ENCODE results near the gene HDAC9.

Gene HDAC9

DNA sequence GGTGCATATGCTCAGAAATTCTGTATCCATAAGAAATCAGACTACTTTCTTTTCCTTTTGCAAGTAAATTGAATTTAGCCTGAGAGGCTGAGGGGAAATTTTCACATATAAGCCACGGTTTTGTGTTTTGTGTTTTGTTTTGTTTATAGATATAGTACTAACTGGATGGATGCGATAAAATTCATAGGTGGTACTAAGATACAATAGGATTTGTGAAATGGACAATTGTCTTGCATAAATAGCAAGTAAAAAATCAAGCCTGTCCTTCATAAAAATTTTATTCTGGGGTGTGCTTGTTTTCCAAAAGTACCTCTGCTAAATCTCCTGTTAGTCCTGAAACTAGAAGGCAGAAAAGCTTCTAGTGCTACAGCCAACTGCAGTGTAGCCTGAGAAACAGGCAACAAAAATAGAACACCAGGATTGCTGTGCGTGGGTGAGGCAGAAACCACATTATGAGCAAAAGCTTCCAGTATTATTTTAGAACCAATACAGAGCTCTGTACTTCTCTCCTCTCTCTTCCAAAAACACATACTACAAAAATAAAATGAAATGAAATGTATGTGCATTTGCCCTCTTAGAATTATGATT lies 634 bp upstream of the HDAC9 start:
- DNase-seq: peak in 1 of 2 experiments; percentile 9

DNA sequence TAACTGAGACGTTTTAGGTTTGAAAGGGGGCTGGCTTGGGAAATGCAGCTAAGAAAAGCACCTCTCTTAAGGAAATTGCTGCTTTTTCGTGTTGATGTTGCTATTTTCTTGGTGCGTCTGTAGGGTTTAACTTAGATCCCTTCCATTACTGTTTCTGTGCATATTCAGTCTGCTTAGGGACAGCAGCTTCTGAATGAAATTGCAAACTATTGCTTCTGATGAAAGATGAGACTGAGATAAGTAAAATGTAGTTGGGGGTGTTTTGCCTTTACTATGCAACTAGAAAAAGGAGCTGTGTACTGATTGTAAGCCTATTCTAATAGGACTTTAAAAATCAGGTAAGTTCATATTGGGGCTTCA lies 772 bp downstream of the HDAC9 start:
- DNase-seq: no peak

DNA sequence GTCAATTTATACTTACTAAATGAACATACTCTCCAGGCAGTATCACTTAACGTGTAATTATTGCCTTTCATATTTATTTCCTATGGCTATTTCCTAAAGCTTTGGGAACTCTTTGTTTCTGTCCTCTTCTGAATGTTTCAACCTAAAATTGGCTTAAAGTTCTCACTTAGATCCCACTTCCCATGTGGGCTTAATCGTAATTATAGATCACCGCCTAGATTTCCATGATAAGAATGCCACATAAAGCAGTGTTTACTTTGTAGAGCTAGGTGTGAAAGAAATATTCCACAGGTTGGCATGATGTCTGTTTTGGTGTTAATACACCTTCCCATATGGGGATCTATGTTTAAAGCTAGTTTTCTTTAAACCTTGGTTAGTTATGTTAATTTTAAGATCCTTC lies 1.5 kb downstream of the HDAC9 start:
- no peak for DNase-seq

DNA sequence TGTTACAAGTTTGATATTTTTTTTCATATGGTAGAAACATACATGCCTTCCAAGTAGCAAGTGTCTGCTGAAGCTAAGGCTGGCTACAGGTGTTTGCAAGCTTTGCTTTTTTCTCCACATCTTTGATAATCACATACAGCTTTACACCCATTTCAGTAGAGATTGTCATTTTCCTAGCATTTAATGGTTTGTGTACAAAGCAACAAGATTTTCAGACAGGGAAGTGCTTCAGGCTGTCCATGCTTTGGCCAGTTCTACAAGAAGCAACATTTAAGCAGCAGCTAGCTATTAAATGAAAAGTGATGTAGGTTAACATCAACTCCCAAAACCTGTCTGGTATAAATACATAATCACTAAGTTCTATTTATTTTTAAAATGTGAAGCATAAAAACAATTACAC lies 2.3 kb downstream of the HDAC9 start:
- DNase-seq: no peak

DNA sequence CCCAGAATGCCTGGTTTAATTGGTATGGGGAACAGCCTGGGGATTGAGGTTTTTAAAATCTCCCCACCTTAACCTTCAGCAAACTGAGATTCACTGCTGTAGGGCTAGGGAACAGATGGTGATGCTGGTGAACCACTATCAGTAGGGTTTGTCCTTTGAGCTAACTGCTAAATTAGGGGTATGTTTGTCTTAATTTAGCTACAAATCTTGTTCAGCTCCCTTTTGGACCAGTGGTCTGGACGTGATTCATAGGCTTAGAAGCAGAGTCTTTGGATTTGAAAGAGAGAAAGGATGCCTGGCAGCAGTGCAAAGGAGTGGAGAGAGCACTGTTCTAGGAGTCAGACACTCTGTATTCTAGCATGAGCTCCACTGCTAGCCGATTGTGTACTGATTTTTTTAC lies 2.8 kb downstream of the HDAC9 start:
- DNase-seq: no peak

DNA sequence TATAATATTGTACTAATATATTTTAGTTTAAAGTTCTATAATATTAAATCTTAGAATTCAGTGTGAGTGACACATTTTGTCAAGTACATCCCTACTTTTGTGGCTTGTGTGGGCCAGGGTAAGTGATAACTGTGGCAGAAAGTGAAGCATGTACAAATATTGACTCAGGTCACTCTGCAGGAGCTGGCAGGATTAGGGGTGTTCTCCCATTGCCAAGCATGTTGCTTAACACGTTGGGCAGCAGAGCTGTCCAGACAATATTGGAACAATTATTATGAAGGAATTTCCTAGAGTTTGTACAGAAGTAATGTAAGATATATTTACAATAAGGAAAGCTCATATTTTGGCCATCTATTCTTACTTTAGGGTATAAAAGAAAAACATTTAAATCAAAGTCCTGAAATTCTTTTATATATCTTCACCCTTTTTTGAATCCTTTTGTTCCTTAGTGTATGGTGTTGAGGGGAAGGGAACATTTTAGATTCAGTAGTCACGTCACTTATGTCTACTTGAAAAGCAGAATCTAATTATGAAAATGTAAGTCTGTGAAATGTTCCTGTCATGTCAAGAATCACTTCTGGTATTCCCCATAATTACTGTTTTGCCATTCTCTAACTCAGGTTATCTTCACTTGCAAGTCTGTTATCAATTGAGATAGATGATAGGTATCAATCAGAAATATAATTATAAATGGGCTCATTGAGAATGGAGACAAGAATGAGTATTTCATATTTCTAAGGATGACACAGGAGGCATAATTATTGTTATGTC lies 4.0 kb downstream of the HDAC9 start:
- no peak for DNase-seq

DNA sequence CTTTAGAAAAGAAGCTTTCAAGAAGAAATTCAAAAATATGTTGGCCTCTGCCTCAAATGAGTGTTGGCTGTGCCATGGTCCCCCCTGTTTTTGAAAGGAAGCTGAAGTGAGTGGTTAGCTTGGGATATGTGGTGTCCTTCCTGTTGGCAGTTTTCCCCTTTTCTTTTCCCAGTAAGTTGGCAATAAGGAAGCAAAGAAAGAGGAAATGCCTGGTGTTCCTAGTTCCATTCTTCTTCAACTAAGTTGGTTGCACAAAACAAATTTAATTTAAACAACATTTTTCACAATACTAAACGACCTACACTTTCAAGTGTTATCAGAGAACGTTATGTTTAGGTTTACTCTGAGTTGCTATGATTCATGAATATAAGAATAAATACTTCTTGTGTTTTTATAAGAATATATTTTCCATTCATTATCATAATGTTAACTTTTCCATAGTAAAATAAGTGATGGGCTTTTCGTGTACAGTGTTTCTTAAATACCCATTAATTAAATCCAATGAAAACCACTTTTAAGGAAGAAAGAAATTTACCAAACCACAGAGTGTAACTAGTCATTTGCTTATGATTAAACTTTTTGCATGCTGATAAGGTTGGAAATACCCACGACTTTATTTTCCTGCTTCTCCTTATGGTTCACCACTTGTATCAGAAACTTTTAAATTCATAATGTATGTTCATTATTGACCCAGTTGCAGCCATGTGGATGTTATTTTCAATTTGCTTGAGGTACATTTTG lies 7.7 kb downstream of the HDAC9 start:
- DNase-seq: no peak

DNA sequence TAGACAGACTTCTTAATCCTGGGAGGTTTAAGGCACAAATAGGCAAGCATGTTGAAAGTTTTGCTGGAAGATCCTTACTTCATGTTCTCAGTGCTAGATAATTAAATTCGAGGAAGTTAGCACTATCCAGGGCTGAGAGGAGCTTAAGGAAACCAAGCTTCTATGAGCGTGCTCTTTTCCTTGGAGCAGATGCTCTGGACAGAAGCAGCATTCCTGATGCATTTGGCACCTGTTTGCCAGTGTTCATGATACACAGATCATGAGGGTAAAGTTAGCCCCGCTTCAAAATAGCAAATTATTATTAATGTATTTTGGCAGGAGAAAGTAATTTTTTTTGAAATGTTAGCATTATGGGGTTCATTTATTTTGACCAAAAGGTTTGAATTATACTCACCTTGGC lies 9.4 kb downstream of the HDAC9 start:
- no peak for DNase-seq

DNA sequence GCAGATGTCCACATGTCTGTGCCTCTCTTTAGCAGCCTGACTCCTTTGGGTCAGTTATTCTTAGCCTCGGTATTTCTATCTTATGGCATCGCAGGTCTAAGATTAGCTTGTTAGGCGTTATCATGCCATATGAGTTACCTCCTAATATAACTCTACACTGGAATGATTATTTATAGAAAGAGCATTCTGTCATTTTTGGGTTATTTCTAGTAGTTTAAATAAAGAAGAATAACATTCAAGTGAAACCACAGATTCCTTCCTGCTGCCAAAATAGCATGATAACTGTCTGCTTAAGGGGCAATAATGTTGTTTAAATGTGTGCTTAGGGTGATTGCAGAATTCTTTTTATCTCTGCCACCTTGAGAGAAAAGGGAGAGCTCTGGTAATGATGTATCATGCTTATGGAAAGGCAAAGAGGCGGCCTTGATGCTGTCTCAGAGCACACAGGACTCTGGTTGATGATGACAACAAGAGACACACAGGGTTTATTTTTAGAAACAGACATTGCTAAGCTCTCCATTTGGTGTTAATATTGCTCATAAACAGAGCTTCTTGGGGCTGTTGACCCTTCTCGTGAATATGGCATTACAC lies 10.4 kb downstream of the HDAC9 start:
- no peak for DNase-seq

DNA sequence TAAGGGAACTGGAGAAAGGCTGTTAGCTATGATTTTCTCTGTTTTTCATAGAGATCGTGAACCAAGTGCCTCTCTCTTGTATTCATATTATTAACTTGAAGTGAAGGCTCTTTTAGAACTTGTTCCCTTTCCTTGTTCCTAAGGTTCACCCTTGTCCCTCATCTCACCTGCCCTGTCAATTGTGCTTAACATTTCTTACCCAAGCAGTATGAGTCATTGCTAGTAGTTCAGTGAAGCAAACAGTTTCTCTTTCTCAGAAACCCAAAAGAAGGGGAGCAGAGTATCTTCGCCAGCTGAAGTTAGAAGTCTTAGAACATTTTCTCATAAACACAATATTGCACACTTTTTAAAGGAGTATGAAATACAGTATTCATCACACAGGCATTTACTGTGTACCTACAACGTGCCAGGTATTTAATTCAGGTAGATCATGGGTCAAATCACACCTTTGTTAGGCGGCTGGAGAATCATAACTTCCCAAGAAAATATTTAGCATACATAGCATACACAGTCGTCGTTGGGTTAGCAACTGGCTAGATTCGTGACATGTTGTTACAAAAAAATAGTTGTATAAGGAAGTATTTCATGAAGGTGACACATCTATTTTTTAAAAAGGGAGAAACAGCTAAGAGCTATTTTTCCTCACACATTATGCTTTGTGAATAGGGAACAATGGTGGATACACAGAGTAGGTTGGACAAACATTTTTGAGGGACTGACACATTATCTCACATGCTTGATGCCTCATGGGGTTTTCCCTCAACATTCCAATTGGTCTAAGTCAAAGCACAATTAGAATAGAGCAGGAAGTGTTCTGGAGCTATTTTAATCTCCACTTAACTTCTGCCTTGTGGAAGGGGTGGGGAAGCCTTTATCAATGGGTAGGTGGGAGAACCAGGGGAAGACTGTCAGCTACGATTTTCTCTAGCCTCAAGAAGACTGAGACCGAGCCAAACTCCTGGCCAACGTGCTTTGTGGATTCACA lies 13.2 kb downstream of the HDAC9 start:
- DNase-seq: no peak

DNA sequence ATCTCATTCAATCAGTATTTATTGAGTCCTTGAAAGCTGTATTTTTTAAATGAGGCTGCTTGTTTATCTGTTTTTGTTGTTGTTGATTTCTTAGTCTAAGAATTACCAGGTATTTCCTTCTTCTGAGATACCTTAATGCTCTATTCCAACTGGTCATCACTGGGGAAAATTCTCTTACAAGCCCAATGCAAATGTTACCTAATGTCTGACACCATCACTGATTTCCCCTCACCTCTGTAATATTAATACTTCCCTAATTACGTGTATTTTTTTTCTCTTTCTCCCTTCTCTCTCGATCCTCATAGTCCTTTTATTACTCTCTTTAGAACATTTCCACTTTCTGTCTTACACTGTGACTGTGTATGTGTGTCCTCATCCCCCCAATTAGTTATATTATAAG lies 13.9 kb downstream of the HDAC9 start:
- DNase-seq: no peak

DNA sequence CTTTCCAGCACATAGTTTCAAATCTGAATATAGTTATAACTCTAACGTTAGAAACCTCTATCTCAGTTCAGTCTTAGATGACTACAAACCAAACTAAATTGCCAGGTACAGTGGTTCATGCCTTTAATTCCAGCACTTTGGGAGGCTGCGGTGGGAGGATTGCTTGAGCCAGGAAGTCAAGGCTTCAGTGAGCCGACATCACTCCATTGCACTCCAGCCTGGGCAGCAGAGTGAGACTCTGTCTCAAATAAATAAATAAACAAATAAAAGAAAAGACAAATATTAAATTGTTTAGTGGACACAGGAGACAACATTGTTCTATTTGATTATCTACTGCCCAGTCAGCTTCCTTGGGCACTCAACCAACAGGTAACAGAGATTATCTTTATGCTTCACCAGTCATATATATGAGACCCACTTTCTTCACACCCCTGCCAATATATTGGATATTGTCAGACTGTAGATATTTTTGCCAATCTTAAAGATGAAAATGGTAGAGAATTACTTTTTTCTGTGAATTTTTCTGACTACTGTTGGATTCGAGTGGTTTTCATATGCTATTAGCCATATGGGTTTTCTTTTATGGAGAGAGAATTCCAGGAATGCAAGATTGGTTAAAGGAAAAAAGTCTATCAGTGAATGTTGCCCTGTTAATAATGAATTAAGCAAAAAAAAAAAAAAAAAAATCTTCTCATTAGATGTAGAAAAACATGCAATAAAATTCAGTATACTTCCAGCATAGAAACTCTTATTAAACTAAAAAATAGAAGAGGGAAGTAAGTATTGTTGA lies 16.0 kb downstream of the HDAC9 start:
- DNase-seq: no peak

DNA sequence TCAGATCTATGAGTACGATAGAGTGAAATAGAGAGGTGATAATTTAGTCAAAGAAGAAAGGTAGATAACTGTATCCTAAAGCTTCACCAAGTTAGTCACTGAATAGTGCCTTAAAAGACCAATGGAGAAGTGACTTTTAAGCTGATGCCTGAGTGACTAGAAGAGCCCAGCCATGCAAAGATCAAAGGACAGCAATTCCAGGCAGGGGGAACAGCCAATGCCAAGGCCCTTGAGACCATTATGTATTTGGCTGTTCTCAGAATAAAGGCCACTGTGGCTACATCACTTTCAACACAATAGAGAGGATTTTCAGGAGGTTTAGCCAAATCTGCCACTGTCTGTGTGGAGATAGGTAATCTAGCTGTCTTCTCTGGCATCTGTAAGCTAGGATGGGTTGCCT lies 17.8 kb downstream of the HDAC9 start:
- no peak for DNase-seq

DNA sequence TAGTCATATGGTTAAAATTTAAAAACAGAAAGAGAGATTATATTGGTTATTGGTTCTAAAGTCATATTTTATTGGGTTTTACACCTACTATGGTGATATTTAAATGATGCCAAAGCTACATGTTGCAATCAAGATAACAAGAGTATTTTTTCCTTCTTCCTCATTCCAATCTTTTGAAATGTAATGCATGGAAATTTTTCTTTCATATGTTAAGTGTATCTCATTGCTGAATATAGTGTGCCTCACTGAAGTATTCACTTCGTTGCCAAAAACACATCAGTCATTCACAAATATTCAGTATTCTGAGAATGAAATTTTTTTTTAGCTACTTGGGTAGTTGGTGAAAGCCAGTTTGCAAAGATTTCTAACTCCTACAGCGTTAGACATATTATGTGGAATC lies 19.5 kb downstream of the HDAC9 start:
- no peak for DNase-seq

DNA sequence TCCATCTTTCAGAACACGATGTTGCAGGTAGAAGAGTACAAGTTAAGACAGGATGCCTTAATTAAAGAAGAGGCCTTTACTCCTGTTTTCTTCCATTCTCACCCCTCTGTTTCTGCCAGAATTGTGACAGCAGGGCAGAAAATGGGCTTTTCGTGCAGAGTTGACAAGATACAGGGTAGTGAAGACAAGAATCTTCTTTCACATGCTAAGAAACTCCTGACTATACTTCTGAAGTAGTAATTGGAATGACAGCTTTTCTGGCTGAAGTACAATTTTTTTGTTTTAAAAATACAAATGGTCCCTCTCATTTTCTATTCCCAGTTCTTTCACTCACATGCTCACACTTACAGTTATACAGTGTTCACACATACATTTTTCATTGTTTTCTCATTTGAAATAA lies 22.1 kb downstream of the HDAC9 start:
- DNase-seq: no peak

DNA sequence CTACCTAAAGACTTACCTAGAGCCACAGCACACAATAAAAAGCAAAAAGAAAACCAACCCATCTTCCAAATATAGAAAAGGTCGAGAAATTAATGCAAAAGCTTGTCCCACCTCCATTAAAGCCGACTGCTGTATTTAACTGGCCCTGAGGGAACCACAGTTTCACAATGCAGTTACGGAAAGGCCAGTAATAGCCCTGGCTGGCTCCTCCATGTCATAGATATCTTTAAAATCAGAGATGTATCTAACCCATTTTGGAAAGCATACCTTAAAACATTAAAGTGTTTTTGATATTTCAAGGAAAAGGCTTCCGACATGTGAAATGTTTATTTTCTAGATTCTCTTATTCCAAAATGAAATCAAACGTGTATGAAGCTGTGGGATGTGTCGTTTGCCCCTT lies 23.0 kb downstream of the HDAC9 start:
- DNase-seq: no peak

DNA sequence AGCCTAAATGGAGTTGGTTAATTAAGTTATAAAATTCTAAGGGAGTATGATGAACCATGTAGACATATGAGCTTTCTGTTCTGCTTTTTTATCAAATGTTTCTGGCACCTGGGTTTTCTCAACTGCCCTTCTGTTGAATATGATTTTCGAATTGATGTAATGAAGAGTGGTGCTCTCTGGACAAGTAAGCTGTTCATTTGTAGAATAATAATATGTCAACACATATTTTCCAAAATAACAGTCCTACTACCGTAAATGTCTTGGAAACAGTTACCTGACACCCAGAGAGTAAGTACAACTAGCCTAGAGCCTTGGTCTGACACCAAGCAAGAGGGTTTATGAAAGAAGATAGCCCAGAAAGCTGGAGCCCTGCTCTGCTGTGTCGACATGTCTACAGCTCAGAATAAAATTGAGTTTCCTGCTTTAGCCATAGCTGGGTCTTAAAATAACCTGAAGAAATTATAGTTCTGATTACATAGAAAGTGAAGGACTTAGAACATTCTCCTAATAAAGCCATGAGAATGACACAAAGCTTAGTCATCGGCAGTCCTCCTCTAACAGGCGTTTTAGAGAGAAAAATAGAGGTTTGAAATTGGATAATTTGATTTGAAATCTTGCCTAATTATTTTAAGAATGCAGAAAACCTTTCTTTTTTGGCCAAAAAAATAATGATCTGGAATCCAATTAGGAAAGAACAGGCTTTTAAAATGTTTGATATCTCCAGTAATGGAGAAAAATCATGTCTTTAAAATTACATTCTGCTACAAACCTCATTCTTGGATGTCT lies 25.1 kb downstream of the HDAC9 start:
- no peak for DNase-seq

DNA sequence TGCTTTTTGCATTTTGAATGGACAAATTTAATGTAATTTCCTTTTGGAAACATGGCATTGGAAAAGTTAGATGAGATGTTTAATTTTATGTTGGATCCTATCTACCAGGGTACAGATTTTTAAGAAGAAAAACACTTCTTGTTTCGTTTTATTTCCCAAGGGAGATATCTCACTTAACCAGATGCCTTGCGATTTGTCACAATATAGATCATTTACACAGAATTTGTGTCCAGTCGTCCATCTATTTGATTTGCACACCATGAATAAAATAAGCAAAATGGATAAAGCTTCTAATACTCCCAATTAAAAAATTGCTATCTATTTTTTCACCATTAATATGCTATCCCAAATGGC lies 25.7 kb downstream of the HDAC9 start:
- no peak for DNase-seq

DNA sequence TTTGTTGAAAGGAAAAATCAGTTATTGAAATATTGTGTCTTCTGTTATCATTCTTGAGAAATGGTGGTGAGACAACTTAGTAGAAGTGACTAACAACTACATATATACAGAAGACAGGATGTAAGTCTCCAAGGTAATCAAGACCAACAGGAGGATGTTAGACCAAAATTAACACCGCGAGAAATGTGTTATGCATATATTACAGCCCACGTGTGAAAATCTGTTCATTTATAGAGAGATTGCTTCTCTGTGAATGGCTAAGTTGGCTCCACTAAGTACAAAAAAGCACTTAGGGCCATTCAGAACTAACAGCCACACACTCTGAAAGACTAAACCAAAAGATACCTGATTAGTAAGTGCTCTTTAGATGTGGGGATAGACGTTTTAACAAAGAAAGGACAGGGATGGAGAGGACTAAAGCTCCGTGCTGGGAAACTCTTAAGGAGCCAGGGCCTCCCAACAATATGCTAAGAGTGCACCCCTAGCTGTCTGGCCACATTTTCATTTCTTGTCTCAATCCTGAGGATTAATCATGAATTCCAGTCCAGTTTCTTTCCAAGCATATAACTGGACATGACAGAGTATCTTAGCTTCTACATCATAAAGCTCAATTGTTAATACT lies 26.5 kb downstream of the HDAC9 start:
- DNase-seq: no peak

DNA sequence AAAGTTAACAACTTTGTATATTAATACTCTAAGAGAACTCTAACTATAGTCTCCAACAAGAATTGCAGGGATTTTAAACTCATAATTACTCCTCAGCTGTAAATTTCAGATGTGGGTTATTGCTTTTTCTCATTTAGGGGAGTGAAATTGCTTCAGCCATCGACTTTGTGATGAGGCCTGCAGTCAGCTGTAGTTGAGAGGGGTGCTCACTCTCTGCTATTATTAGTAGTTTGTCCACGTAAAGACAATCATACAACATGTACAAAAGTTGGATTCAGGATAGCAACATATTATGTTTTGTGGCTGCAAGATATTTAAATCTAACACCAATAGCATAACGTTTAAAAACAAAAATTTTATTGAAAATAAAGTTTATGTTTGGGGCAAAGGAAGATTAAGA lies 28.7 kb downstream of the HDAC9 start:
- DNase-seq: no peak

Data from activated CD4-positive, alpha-beta T cell treated with anti-CD3 and anti-CD28 coated beads, Interleukin-2, amount 50 U/mL, for 48 hours (primary cell).